HepG2 (cell line): ENCODE data around the gene CEBPG. TPM values are rescaled to one million over a fixed set of nuclear protein-coding genes. Genes with fewer than 3 reads are reported as not detected.

Experiments
- DMAP1 ChIP-seq: IDR thresholded peaks from 2 replicates; pipeline ENCODE4 v1.6.1; 2016
- FOXA1 ChIP-seq, 2 experiments: fragments of 450-650 bp in 1 of 2; sonication (generic) in 1 of 2; formaldehyde crosslinking in 1 of 2; IDR thresholded peaks; 2 replicates each; pipeline versions ENCODE4 v1.4.0 to v1.6.1; 2016 to 2020; ENCODE audit warnings: missing genetic modification reagents in 1 of 2
- HNF4G ChIP-seq, 2 experiments: sonication (generic) in 1 of 2; formaldehyde crosslinking in 1 of 2; IDR thresholded peaks; 2 replicates each; pipeline versions ENCODE4 v1.4.0 to v1.6.1; 2011 to 2020; ENCODE audit warnings: borderline replicate concordance in 2 of 2, low read depth in 2 of 2, mild to moderate bottlenecking in 2 of 2, low read length in 1 of 2, missing genetic modification reagents in 1 of 2, moderate library complexity in 1 of 2
- HNRNPL ChIP-seq: fragments of 200-400 bp; formaldehyde crosslinking; IDR thresholded peaks from 2 replicates; pipeline ENCODE4 v1.6.1; 2017; ENCODE audit warnings: mild to moderate bottlenecking, low read depth, low read length
- PRPF4 ChIP-seq: fragments of 200-400 bp; formaldehyde crosslinking; IDR thresholded peaks from 2 replicates; pipeline ENCODE4 v1.6.1; 2016; ENCODE audit warnings: low read length, low read depth; ENCODE audit not compliant: poor library complexity, severe bottlenecking
- RELA ChIP-seq: sonication (generic); formaldehyde crosslinking; IDR thresholded peaks from 2 replicates; pipeline ENCODE4 v1.4.0; 2020; ENCODE audit warnings: missing genetic modification reagents
- SAFB2 ChIP-seq: sonication (generic); formaldehyde crosslinking; IDR thresholded peaks from 2 replicates; pipeline ENCODE4 v1.5.1; 2020; ENCODE audit warnings: missing genetic modification reagents, low read depth, mild to moderate bottlenecking, borderline replicate concordance
- SP5 ChIP-seq: IDR thresholded peaks from 2 replicates; pipeline ENCODE4 v1.6.1; 2016; ENCODE audit warnings: low read depth, borderline replicate concordance
- SRSF1 ChIP-seq: fragments of 200-400 bp; formaldehyde crosslinking; optimal IDR thresholded peaks from 2 replicates; pipeline ENCODE3; 2017; ENCODE audit warnings: mild to moderate bottlenecking, low read depth, low read length, moderate library complexity
- ZNF292 ChIP-seq: sonication (generic); formaldehyde crosslinking; IDR thresholded peaks from 2 replicates; pipeline ENCODE4 v1.8.1; 2022; ENCODE audit warnings: mild to moderate bottlenecking, low read depth, missing genetic modification reagents, borderline replicate concordance
- polyA plus RNA-seq, 8 experiments: library from polyadenylated mRNA; depleted of rRNA in 3 of 8; stranded (reverse) in 7 of 8; unstranded in 1 of 8; fragments of >200 nt; fragmentation: Illumina TruSeq in 4 of 8; extraction: Trizol in 4 of 8; gene quantifications; 2 replicates each; pipeline versions ENCODE4 v1.2.1 to v1.2.3, GENCODE V29; 2011 to 2016; ENCODE audit warnings: low read depth in 4 of 8, missing spikeins in 1 of 8, mixed read lengths in 1 of 8; ENCODE audit not compliant: insufficient read depth in 1 of 8
- total RNA-seq, 5 experiments: library from RNA; depleted of rRNA; stranded (reverse); fragments of >200 nt; fragmentation: Illumina TruSeq; extraction: Trizol; gene quantifications; 2 replicates each; pipeline ENCODE4 v1.2.3, GENCODE V29; 2016; ENCODE audit warnings: low read depth in 1 of 5
- TF ChIP-seq, protein P1 (sequence below): sonication (generic); formaldehyde crosslinking; IDR thresholded peaks from 2 replicates; pipeline ENCODE4 v1.5.1; 2020; ENCODE audit warnings: mild to moderate bottlenecking, missing genetic modification reagents, moderate library complexity
- TF ChIP-seq, protein P2 (sequence below): fragments of 450-650 bp; IDR thresholded peaks from 2 replicates; pipeline ENCODE4 v1.6.1; 2016
- TF ChIP-seq, protein P3 (sequence below): sonication (generic); formaldehyde crosslinking; IDR thresholded peaks from 2 replicates; pipeline ENCODE4 v1.8.1; 2023; ENCODE audit warnings: mild to moderate bottlenecking, moderate library complexity, missing genetic modification reagents
- TF ChIP-seq, protein P4 (sequence below): sonication (generic); formaldehyde crosslinking; IDR thresholded peaks from 2 replicates; pipeline ENCODE4 v1.4.0; 2020; ENCODE audit warnings: low read depth, missing genetic modification reagents
- TF ChIP-seq, protein P5 (sequence below): sonication (generic); formaldehyde crosslinking; IDR thresholded peaks from 2 replicates; pipeline ENCODE4 v1.5.0; 2020; ENCODE audit warnings: missing genetic modification reagents, mild to moderate bottlenecking, borderline replicate concordance
- TF ChIP-seq, protein P6 (sequence below): sonication (generic); formaldehyde crosslinking; IDR thresholded peaks from 2 replicates; pipeline ENCODE4 v1.4.0; 2020; ENCODE audit warnings: mild to moderate bottlenecking, missing genetic modification reagents

Gene CEBPG
- total and polyA plus RNA-seq, 2 of the 13 experiments (the other 11 are each of a cell fraction or from before 2014, with no cell fraction given) = 25.7 to 34.3 TPM

DNA sequence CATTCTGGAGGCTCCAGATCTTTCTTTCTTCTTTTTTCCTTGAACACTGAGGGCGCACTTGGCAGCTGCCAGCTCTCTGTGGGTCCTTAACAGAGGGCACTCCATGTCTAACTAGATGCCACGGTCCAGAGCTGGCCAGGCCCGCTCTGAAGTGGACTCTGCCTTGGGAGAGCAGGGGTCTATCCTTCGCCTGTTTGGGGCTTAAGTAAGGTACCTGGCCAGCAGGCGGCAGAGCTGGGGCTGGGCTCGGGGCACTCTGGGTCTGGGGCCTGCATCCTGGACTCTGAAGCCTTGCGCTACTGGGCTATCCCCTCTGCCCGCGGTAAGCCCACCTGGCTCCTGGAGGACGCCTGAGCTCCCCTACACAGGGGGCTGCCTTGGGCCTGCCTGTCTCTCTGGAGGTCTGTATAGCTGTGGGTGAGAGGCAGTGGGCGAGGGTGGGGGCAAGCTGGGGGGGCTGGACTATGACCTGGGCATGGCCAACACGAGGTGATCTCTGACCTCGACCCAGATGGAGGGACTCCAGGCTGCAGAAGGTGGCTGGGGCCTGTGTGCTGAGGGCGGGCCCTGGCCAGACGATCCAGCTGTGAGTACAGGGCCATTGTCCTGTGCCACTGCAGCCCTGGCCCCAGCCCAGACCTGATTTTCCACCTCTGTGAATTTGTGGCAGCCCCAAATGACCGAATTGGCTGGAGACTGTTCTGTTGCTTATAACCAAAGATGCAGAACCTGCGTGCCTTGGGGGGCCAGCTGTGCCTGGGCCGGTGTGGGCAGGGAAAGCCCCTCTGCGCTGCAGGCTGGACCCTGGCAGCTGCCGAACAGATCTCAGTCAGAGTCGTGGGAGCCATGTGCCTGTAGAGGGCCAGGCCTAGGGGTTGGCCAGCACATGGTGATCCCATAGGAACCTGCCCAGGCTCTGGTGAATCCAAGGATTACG, 26.5 kb downstream of the CEBPG start (continued):
- no peak for TF ChIP-seq SAFB2 (CRISPR knock-in tag)
- TF ChIP-seq, protein P1, sequence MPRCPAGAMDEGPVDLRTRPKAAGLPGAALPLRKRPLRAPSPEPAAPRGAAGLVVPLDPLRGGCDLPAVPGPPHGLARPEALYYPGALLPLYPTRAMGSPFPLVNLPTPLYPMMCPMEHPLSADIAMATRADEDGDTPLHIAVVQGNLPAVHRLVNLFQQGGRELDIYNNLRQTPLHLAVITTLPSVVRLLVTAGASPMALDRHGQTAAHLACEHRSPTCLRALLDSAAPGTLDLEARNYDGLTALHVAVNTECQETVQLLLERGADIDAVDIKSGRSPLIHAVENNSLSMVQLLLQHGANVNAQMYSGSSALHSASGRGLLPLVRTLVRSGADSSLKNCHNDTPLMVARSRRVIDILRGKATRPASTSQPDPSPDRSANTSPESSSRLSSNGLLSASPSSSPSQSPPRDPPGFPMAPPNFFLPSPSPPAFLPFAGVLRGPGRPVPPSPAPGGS (CRISPR knock-in tag) = peak; percentile 23; the same call in 1 of the 2 replicates
- peak; percentile 92 for TF ChIP-seq ZNF292 (CRISPR knock-in tag)
- TF ChIP-seq, protein P2, sequence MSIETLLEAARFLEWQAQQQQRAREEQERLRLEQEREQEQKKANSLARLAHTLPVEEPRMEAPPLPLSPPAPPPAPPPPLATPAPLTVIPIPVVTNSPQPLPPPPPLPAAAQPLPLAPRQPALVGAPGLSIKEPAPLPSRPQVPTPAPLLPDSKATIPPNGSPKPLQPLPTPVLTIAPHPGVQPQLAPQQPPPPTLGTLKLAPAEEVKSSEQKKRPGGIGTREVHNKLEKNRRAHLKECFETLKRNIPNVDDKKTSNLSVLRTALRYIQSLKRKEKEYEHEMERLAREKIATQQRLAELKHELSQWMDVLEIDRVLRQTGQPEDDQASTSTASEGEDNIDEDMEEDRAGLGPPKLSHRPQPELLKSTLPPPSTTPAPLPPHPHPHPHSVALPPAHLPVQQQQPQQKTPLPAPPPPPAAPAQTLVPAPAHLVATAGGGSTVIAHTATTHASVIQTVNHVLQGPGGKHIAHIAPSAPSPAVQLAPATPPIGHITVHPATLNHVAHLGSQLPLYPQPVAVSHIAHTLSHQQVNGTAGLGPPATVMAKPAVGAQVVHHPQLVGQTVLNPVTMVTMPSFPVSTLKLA = no peak
- peak; percentile 73 for TF ChIP-seq PRPF4
- TF ChIP-seq, protein P3, sequence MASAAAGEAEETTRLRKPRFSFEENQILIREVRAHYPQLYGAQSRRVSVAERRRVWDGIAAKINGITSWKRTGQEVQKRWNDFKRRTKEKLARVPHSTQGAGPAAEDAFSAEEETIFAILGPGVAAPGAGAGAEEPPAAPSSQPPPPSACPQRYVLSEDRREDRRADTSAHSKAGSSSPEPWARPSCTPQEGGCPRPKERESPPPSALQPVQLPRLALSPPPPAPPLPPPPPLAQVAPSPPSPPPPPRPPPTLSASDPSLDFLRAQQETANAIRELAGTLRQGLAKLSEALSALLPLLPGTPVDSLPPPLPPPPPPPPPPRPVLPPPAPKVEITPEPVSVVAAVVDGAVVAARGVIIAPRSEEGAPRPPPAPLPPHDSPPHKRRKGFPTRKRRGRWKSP (CRISPR knock-in tag) = 0 out of 2 replicates have a peak, but pooled peaks have one; percentile 50
- TF ChIP-seq HNF4G (IDR thresholded peaks at IDR 0.05; ENCODE audit: borderline replicate concordance, low read depth, low read length) = peak; percentile 88
- peak; percentile 88; the same call in 1 of the 2 replicates for TF ChIP-seq HNF4G (CRISPR knock-in tag; IDR thresholded peaks at IDR 0.05; ENCODE audit: borderline replicate concordance, low read depth)
- peak; percentile 39 for TF ChIP-seq SRSF1
- TF ChIP-seq, protein P4, sequence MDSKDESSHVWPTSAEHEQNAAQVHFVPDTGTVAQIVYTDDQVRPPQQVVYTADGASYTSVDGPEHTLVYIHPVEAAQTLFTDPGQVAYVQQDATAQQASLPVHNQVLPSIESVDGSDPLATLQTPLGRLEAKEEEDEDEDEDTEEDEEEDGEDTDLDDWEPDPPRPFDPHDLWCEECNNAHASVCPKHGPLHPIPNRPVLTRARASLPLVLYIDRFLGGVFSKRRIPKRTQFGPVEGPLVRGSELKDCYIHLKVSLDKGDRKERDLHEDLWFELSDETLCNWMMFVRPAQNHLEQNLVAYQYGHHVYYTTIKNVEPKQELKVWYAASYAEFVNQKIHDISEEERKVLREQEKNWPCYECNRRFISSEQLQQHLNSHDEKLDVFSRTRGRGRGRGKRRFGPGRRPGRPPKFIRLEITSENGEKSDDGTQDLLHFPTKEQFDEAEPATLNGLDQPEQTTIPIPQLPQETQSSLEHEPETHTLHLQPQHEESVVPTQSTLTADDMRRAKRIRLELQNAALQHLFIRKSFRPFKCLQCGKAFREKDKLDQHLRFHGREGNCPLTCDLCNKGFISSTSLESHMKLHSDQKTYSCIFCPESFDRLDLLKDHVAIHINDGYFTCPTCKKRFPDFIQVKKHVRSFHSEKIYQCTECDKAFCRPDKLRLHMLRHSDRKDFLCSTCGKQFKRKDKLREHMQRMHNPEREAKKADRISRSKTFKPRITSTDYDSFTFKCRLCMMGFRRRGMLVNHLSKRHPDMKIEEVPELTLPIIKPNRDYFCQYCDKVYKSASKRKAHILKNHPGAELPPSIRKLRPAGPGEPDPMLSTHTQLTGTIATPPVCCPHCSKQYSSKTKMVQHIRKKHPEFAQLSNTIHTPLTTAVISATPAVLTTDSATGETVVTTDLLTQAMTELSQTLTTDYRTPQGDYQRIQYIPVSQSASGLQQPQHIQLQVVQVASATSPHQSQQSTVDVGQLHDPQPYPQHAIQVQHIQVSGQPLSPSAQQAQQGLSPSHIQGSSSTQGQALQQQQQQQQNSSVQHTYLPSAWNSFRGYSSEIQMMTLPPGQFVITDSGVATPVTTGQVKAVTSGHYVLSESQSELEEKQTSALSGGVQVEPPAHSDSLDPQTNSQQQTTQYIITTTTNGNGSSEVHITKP (CRISPR knock-in tag) = no peak
- TF ChIP-seq SP5 (CRISPR knock-in tag) = peak; percentile 68; the same call in 1 of the 2 replicates
- peak; percentile 97 for TF ChIP-seq HNRNPL
- no peak for TF ChIP-seq FOXA1 (IDR thresholded peaks at IDR 0.05)
- peak; percentile 37; the same call in 1 of the 2 replicates for TF ChIP-seq FOXA1 (CRISPR knock-in tag; IDR thresholded peaks at IDR 0.05)
- 0 out of 2 replicates have a peak, but pooled peaks have one; percentile 28 for TF ChIP-seq DMAP1 (CRISPR knock-in tag)
- TF ChIP-seq, protein P5, sequence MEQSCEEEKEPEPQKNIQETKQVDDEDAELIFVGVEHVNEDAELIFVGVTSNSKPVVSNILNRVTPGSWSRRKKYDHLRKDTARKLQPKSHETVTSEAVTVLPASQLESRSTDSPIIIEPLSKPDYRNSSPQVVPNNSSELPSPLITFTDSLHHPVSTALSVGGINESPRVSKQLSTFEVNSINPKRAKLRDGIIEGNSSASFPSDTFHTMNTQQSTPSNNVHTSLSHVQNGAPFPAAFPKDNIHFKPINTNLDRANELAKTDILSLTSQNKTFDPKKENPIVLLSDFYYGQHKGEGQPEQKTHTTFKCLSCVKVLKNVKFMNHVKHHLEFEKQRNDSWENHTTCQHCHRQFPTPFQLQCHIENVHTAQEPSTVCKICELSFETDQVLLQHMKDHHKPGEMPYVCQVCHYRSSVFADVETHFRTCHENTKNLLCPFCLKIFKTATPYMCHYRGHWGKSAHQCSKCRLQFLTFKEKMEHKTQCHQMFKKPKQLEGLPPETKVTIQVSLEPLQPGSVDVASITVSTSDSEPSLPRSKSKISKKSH (CRISPR knock-in tag) = peak; percentile 70
- TF ChIP-seq RELA (CRISPR knock-in tag) = no peak
- TF ChIP-seq, protein P6, sequence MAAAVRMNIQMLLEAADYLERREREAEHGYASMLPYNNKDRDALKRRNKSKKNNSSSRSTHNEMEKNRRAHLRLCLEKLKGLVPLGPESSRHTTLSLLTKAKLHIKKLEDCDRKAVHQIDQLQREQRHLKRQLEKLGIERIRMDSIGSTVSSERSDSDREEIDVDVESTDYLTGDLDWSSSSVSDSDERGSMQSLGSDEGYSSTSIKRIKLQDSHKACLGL (CRISPR knock-in tag) = no peak
